GM18508 (cell line): Measurements from ENCODE around the gene MTMR3.

Experiments
- ATAC-seq: cut with Tn5 transposase; IDR thresholded peaks from one replicate; pipeline ENCODE4 v1.9.1; 2021; ENCODE audit warnings: moderate number of reproducible peaks; ENCODE audit not compliant: insufficient read depth, unreplicated experiment

Gene MTMR3

DNA sequence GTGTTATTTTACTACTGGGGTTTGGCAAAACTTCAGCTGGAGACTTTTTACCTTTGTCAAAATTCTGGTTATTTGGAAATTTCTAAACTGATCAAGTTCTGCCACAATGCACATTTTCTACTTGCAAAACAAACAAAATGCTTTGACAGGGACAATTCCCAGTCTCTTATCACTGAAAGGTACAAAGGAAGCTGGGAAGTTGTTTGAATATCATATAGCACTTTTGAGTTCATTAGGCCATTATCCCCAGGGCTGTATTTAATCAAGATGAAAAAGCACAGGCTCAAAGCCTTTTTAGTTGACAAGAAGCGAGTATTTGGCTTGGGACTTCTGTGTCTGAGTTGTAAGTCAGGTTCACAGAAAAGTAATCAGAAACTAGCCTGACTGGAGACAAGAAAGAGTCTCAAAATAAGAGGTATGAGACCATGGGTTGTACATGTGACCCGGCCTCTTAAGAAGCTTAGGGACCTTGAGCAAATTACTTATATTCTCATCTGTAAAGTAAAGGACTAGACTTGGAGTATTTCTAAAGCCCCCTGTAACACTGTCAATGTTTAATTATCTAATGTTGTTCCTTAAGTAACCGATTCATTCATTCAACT is 194.4 kb downstream of the MTMR3 start:
- ATAC-seq, result no peak

DNA sequence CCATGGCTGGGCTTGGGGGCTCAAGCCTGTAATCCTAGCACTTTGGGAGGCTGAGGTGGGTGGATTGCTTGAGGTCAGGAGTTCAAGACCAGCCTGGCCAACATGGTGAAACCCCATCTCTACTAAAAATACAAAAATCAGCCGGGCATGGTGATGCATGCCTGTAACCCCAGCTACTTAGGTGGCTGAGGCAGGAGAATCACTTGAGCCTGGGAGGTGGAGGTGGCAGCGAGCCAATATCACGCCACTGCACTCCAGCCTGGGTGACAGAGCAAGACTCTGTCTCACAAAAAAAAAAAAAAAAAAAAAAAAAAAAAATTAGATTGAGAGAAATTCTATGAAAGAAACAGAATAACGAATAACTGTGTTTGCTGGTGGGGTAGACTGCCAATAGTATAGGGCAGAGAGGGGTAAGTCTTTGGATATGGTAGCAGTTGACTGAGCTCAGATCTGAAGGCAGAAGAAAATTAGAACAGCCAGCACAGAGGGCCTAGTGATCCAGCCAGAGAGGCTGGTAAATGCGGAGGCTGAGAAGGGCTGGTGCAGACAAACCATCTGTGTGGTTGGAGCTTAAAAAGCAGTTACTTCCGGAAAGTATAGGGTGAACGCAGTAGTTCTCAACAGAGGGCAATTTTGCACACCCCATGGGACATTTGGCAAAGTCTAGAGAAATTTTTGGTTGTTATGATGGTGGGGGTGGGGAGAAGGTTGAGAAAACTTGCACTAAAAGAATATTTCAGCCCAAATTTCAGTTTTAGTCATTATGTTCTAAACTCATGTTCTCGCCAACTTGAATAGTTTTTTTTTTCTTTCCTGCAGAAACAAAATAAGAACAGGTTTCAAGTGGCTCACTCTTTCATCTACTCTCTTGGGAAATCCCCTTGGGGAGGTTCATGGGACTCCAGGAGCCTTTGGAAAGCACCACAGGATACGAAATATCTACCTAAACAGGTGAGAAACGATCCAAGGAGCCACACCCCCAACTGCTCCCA is 195.6 kb downstream of the MTMR3 start:
- no peak for ATAC-seq

DNA sequence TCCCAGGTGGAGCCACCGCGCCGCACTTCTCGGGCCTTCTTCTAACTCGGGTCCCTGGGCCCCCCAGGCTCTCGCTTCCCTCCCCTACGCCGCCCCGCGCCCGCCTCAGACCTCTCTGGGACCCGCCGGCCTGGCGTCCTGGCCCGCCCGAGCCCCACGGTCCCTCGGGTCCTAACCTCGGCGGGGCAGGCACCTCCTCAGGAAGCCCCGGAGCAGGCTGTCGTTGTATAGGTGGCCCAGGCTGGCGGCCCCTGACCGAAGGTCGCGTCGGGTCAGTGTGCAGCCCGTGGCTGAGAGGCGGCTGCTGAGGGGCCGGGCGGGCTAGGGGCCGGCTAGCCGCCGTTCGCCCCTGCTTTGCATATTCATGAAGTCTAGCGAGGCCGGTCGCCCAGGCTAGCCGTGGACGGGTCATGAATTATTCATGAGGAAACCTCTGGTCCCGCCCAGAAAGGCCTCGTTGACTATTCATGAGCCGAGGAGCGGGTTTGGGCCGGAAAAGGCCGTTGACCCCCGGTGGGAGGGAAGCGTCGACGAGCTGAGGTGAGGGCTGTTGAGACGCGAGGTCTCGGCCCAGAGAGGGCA is 197.1 kb downstream of the MTMR3 start, which contains the start of gene HORMAD2:
HORMAD2 (plus strand) TSS at position 513 of the 582 bp plus-strand sequence. CDS start 13,489 bp downstream, outside the sequence.
- ATAC-seq, result no peak
